GM18951 (cell line): ENCODE data around the gene COL9A1.

Source experiments
- POLR2A ChIP-seq: IDR thresholded peaks from 4 replicates; pipeline ENCODE4 v1.6.1; 2011; ENCODE audit warnings: mild to moderate bottlenecking; ENCODE audit not compliant: insufficient read length, insufficient read depth; ENCODE audit errors: extremely low read depth
- in situ Hi-C: fragments of 300-500 bp; cut with MboI; formaldehyde crosslinking; loops from one replicate; pipeline ENCODE4 v1.12.0; 2022; ENCODE audit warnings: low sequenced_read_pairs, mixed read lengths, inconsistent platforms; ENCODE audit not compliant: unreplicated experiment

COL9A1 gene

DNA sequence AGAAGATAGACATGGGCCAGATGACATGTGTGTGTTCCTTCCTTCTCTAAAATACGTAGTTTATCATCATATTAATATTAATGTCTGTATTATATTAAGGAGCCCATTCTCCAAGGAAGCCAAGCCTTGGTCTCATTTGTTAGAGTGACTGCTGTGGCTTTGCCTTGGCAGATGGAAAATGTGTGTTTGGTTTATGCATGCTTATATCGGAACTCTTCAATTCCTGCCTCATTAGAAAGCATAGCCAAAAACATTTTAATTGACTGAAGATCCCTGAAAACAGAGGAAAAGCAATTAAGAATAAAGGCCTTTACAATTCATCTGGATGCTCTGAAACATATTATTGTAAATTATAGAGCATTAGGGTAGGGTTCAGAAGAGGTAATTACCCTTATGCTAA lies 106.4 kb downstream of the COL9A1 start:
- no peak for TF ChIP-seq POLR2A
- in situ Hi-C loops, result no loop called here

DNA sequence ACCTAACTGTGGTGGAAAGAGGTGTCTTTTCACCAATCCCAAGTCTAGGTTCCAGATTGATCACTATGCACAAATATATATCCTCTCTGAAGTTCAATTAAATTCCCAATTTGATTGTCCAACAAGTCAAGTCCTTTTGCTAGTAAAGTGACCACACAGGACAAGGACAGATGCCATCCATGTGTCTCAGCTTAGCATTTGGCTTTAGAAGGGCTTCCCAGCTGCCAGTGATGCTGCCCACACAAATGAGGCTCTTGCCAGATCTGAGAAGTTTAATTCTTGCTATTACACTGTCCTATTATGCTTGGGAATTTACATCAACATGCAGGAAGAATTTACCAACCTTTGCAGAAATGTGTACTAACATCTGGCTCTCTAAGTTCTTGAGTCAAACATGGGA lies 108.5 kb downstream of the COL9A1 start:
- no peak for TF ChIP-seq POLR2A
- in situ Hi-C loops, result no loop called here

DNA sequence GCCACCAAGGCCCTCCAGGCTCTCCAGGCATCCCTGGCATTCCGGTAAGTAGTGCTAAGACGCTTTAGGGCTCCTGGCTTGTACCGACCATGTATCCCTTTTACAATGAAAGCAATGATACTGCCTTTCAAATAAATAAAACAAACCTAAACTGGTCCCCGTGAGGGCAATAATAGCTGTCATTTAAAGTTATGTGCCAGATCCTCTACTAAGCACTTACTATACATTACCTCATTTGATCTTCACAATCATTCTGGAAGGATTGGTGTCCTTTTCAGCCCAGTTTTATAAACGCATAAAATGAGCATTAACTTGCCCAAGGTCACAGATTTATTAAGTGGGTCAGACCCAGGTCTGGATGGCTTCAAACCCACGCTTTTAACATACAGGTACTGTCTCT lies 114.7 kb downstream of the COL9A1 start:
- no peak for TF ChIP-seq POLR2A
- in situ Hi-C loops, result no loop called here

DNA sequence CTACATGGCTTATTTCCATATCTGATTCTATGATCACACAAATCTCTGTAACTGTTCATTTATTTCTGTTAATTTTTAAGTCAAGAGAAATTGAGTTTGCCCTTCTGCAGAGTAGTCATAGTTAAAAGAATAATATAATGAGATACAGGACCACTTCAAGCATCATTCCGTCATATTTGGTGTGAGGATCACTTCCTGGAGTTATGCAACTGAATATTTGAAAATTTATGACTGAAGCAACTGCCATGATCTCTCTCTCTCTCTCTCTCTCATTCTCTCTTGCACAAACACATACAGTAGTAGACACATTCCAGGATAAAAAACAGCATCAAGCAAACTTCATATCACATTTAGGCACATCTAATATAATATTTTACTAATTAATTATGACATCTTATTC lies 116.4 kb downstream of the COL9A1 start:
- in situ Hi-C loops, result no loop called here
- TF ChIP-seq POLR2A, result no peak

DNA sequence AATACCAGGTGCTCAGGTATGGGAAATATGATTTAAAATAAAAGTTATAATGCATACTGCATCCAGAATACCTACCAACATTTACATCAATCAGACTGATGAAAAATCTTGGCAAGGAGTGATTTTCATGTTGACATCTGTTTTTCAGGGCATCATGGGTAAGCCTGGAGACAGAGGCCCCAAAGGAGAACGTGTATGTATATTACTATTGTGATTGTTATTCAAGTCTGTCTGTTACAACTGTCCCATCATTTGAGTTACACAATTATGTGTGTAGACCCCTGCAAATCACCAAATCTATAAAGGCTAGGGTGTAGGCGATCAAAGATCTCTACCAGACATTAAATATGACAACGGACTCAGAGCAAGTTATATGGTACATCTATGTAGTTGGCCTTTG lies 118.2 kb downstream of the COL9A1 start:
- no peak for TF ChIP-seq POLR2A
- in situ Hi-C loops, result no loop called here

DNA sequence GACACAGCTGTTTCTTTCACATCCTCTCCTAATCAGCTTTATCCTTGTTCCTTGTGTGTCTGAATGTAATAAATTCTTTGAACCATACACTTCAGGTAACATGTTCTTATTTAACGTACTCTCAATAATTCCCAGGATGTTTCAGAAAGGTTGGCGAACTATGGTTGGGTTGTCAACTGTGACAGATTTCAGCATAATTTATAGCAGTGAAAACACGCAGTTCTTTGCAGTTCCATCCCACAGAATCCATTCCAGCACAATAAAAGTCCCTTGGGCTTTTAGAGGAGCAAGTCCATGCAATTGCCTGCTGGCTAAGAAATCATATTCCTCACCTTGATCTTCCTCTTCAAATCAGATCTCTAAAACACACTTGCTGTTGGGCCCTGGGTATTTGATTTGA lies 119.3 kb downstream of the COL9A1 start:
- no peak for TF ChIP-seq POLR2A
- in situ Hi-C loops, result no loop called here

DNA sequence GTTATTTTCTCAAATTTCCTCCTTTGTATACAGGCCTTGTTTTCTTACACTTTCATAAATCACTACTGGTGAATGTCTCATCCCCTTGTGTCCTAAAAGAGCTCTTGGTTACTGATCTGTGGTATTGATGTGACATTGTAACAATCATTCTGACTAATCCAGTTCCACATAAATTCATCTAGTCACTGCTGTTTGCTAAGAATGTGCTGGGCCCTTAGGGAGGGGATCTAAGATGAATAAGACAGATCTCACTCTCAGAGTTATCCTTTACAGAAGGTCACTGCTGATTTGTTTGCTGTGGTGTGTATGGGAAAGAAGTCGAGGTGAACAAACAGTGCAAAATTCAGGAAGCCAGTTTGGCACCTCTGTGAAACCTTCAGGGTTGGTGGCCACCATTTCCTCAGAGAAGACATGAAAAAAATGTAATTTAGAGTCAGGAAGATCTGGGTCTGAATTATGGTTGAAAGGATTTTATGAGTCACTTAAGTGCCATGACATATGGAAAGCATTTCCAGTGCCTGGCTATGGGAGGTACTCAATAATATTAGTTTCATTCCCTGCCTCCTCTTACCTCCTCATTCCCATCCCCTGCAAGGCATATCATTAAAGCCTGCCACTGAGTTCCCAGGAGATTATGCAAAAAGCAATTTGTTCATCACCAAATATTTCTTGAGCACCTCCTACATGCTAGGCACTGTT lies 121.8 kb downstream of the COL9A1 start:
- no peak for TF ChIP-seq POLR2A
- in situ Hi-C loops, result no loop called here

DNA sequence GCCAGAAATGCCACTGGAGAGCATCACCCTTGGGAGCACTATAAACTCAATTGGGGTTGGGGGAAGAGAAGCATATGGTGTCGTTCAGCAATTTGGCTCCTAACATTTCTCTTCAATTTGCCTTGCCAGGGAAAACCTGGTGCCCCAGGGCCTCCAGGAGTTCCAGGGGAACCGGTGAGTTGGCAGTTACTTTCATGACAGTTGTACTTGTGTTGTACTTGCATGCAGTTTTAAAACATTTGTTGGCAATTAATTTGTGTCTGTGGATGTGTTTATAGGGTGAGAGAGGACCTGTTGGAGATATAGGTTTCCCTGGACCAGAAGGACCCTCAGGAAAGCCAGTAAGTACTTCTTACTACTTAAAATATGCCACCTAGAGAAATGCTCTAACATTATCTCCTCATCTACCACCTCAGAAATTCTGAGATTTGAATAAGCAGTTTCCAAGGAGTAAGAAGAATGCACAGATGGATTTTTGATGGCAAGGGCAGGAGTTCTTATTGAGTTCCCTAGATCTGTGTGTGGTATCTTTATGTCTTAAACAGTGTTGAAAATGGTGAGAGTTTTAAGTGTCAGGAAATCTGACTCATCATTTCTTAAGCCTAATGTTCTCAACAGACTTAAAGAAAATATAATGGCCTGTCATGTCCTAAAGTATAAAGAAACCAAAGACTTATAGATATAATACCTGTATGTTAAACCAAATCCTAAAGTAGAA lies 122.5 kb downstream of the COL9A1 start:
- in situ Hi-C loops, result no loop called here
- no peak for TF ChIP-seq POLR2A

DNA sequence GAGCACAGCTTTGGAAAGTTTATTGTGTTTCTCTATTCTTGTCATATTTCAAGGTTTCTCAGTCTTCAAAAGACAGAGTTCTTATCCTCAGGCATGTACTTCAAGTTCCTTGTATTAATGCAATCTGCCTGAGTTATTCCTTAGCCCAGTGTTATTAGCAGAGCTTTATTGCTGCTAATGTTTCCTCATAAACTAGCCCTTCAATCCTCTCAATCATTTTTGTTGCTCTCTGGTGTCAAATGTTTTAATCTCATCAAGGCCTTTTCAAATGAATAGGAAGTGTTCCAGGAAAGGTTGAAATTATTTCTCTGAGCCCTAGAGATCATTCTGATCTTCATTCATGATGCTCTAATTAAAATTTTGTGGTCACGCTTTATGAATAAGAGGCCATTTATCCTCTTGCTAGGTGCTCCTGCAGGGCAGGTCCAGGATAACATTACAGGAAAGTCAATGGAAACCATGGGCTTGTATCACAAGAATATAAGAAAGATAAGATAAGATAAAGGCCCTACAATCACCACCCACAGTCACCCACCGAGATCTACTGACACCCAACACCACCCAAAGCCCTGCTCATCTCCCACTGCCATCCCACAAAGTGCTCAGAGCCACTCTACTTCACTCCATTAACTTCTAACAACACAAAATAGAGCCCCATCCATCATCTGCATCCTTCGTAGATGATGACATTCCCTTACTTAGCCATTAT lies 125.9 kb downstream of the COL9A1 start:
- in situ Hi-C loops, result no loop called here
- no peak for TF ChIP-seq POLR2A

DNA sequence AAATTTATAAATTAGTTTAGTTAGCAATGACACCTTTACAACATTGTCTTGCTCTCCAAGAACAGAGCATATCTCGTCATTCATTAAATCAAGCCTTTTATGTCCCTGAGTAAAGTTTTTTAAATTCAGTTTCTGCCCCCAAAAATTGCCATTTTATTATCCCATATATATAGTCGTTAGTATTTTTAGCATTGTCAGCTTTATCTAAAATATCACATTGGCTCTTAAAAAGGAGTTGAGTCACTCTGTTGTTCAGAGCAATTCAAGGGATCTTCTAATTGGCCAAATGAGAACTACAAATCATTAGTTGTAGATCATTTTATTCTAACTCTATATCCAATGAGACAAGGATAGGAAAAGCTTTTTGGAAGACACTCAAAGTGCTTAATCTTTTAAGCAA lies 127.1 kb downstream of the COL9A1 start:
- no peak for TF ChIP-seq POLR2A
- in situ Hi-C loops, result no loop called here

DNA sequence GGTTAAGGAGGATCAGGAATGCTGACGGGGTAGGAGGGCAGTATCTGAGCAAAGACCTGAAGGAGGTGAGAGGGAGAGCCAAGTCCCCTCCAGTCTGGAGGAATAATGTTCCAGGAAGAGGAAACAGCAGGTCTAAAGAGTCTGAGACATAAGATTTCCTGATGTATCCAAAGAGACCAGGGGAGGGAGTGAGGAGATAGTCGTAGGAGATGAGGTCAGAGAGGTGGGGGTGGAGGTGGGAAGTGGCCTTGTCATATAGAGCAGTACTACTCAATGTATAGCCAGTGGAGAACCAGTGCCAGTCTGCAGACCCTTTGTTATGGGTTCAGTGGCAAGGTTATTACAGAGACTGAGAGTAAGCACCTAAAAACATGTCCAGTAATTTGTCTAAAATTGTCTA lies 130.6 kb downstream of the COL9A1 start:
- no peak for TF ChIP-seq POLR2A
- in situ Hi-C loops, result no loop called here

DNA sequence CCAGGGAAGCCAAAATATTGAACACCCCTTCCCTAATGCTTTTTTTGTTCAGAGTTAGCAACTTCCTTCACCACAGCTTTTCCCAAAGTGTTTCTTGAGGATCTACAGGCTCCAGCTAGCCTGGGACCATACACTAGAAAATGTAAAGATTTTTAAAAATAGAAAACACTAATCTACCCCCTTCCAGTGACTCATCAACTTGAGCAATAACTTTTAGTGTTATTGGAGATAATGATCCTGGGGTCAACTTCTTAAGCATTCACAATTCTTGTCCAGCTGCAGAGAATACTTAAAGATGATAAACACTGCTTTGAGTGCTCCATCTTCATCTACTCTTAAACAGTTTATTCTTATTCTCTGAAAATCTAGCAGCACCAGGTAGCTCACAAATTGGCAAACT lies 131.6 kb downstream of the COL9A1 start:
- TF ChIP-seq POLR2A, result no peak
- in situ Hi-C loops, result no loop called here

DNA sequence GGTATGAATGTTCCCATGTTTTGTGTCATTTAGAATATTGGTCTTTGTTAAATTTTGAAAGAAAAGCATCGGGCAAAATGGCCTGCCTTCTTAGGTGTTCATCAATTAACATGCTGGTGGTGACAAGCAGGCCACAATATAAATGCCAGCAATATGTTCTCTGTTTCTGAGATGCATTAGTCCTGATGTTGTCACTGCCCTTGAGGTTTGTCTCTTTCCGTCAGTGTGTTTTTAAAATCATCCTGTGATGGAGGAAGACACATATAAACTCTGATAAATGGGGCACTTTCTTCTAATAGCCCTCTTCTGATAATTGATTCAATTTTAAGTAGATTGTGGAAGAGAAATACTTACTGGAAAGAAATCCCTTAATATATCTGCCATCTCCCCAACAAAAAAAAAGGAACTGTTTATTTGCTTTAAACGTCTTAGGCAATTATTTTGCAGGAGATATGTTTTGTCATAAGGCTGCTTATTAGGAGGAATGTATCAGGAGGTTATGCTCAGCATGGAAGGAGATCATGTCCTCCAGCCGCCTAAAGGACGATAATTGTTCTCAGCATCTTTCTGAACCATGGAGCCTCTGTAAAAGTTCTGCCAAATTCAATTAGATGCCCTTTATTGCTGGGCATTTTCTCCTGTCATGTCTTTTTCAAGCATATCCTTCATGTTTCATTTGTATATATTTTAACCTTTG lies 134.1 kb downstream of the COL9A1 start:
- in situ Hi-C loops, result no loop called here

More for the DNA sequence above, 134.1 kb downstream of the COL9A1 start:
- no peak for TF ChIP-seq POLR2A
